HepG2 (cell line): Measurements from ENCODE around the gene BMP6. TPM values are rescaled to one million over a fixed set of nuclear protein-coding genes. Genes with fewer than 3 reads are reported as not detected.

Experiments
- MAFF ChIP-seq: IDR thresholded peaks from 2 replicates; pipeline ENCODE4 v1.6.1; 2011; ENCODE audit warnings: low read depth, low read length, improper control_type of control experiment
- MAFK ChIP-seq, 2 experiments: IDR thresholded peaks in 1 of 2; conservative IDR thresholded peaks in 1 of 2; 2 replicates each; pipeline ENCODE4 v1.6.1; 2011; ENCODE audit warnings: improper control_type of control experiment in 2 of 2, low read length in 2 of 2
- NR2F1 ChIP-seq, 2 experiments: fragments of 450-650 bp in 1 of 2; formaldehyde crosslinking in 1 of 2; IDR thresholded peaks; 2 replicates each; pipeline versions ENCODE4 v1.5.0 to v1.6.1; 2016 to 2020; ENCODE audit warnings: mild to moderate bottlenecking in 1 of 2, missing compliant biosample characterization in 1 of 2, missing genetic modification reagents in 1 of 2, moderate library complexity in 1 of 2
- NR2F2 ChIP-seq: IDR thresholded peaks from 2 replicates; pipeline ENCODE4 v1.6.1; 2012; ENCODE audit warnings: low read depth, inconsistent platforms, borderline replicate concordance
- POLR2AphosphoS2 ChIP-seq: IDR thresholded peaks from 2 replicates; pipeline ENCODE4 v1.6.1; 2011; ENCODE audit warnings: low read depth, low read length, improper control_type of control experiment
- RORA ChIP-seq: sonication (generic); formaldehyde crosslinking; IDR thresholded peaks from 2 replicates; pipeline ENCODE4 v1.5.0; 2020; ENCODE audit warnings: mild to moderate bottlenecking, missing genetic modification reagents, moderate library complexity
- ZBTB20 ChIP-seq: sonication (generic); formaldehyde crosslinking; IDR thresholded peaks from 2 replicates; pipeline ENCODE4 v1.8.1; 2023; ENCODE audit warnings: missing genetic modification reagents, low read depth, mild to moderate bottlenecking, borderline replicate concordance
- ZMYM3 ChIP-seq: sonication (generic); formaldehyde crosslinking; IDR thresholded peaks from 2 replicates; pipeline ENCODE4 v1.5.1; 2020; ENCODE audit warnings: mild to moderate bottlenecking, missing genetic modification reagents
- ZNF652 ChIP-seq: IDR thresholded peaks from 2 replicates; pipeline ENCODE4 v1.6.1; 2016; ENCODE audit warnings: low read depth, borderline replicate concordance
- polyA plus RNA-seq, 8 experiments: library from polyadenylated mRNA; depleted of rRNA in 3 of 8; stranded (reverse) in 7 of 8; unstranded in 1 of 8; fragments of >200 nt; fragmentation: Illumina TruSeq in 4 of 8; extraction: Trizol in 4 of 8; gene quantifications; 2 replicates each; pipeline versions ENCODE4 v1.2.1 to v1.2.3, GENCODE V29; 2011 to 2016; ENCODE audit warnings: low read depth in 4 of 8, missing spikeins in 1 of 8, mixed read lengths in 1 of 8; ENCODE audit not compliant: insufficient read depth in 1 of 8
- total RNA-seq, 5 experiments: library from RNA; depleted of rRNA; stranded (reverse); fragments of >200 nt; fragmentation: Illumina TruSeq; extraction: Trizol; gene quantifications; 2 replicates each; pipeline ENCODE4 v1.2.3, GENCODE V29; 2016; ENCODE audit warnings: low read depth in 1 of 5
- TF ChIP-seq, protein P1 (sequence below): sonication (generic); formaldehyde crosslinking; IDR thresholded peaks from one replicate; pipeline ENCODE4 v1.5.1; 2020; ENCODE audit warnings: mild to moderate bottlenecking, missing genetic modification reagents; ENCODE audit errors: not compliant biosample characterization
- TF ChIP-seq, protein P2 (sequence below): sonication (generic); formaldehyde crosslinking; IDR thresholded peaks from 2 replicates; pipeline ENCODE4 v1.4.0; 2020; ENCODE audit warnings: mild to moderate bottlenecking, missing genetic modification reagents
- TF ChIP-seq, protein P3 (sequence below): IDR thresholded peaks from 2 replicates; pipeline ENCODE4 v1.6.1; 2012; ENCODE audit warnings: low read depth, low read length, improper control_type of control experiment

The BMP6 gene
- total and polyA plus RNA-seq, 2 of the 13 experiments (the other 11 are each of a cell fraction or from before 2014, with no cell fraction given) = 0.09 to 0.18 TPM

DNA sequence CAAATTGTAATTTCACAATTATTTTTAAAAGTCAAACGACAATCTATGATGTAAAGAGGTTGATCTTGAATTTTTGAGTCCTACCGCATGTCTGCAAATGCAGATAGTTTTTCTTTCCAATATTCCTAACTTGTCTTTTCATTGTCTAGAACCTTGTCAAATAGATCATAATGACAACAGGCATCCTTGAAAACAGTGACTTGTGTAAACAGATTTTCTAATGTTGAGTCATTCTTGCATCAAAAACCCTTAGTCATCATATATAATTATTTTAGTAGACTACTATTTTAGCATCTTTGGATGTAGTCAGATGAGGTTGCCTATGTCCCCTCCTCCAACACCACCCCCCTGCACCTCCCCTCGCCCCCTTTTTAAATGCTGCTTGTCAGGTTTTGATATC lies 43.8 kb downstream of the BMP6 start (continued):
- TF ChIP-seq, protein P1, sequence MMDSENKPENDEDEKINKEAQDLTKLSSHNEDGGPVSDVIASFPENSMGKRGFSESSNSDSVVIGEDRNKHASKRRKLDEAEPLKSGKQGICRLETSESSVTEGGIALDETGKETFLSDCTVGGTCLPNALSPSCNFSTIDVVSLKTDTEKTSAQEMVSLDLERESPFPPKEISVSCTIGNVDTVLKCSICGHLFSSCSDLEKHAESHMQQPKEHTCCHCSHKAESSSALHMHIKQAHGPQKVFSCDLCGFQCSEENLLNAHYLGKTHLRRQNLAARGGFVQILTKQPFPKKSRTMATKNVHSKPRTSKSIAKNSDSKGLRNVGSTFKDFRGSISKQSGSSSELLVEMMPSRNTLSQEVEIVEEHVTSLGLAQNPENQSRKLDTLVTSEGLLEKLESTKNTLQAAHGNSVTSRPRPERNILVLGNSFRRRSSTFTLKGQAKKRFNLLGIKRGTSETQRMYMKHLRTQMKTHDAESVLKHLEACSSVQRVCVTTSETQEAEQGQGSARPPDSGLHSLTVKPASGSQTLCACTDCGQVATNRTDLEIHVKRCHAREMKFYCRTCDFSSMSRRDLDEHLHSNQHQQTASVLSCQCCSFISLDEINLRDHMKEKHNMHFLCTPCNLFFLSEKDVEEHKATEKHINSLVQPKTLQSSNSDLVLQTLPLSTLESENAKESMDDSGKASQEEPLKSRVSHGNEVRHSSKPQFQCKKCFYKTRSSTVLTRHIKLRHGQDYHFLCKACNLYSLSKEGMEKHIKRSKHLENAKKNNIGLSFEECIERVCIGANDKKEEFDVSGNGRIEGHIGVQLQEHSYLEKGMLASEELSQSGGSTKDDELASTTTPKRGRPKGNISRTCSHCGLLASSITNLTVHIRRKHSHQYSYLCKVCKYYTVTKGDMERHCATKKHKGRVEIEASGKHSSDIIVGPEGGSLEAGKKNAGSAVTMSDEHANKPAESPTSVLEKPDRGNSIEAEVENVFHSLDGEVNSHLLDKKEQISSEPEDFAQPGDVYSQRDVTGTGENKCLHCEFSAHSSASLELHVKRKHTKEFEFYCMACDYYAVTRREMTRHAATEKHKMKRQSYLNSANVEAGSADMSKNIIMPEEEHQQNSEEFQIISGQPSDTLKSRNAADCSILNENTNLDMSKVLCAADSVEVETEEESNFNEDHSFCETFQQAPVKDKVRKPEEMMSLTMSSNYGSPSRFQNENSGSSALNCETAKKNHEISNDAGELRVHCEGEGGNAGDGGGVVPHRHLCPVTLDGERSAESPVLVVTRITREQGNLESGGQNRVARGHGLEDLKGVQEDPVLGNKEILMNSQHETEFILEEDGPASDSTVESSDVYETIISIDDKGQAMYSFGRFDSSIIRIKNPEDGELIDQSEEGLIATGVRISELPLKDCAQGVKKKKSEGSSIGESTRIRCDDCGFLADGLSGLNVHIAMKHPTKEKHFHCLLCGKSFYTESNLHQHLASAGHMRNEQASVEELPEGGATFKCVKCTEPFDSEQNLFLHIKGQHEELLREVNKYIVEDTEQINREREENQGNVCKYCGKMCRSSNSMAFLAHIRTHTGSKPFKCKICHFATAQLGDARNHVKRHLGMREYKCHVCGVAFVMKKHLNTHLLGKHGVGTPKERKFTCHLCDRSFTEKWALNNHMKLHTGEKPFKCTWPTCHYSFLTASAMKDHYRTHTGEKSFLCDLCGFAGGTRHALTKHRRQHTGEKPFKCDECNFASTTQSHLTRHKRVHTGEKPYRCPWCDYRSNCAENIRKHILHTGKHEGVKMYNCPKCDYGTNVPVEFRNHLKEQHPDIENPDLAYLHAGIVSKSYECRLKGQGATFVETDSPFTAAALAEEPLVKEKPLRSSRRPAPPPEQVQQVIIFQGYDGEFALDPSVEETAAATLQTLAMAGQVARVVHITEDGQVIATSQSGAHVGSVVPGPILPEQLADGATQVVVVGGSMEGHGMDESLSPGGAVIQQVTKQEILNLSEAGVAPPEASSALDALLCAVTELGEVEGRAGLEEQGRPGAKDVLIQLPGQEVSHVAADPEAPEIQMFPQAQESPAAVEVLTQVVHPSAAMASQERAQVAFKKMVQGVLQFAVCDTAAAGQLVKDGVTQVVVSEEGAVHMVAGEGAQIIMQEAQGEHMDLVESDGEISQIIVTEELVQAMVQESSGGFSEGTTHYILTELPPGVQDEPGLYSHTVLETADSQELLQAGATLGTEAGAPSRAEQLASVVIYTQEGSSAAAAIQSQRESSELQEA (CRISPR knock-in tag) = no peak
- TF ChIP-seq POLR2AphosphoS2 (no peak), ZMYM3 (no peak), NR2F2 (no peak), ZBTB20 (CRISPR knock-in tag) (no peak), RORA (no peak), MAFF (peak; percentile 98), MAFK (conservative IDR thresholded peaks at IDR 0.05 in 1 of 2, IDR thresholded peaks at IDR 0.05 in 1 of 2; ENCODE audit: low read length in 2 of 2) (peak; percentile 97 to 99), NR2F1 (CRISPR knock-in tag; IDR thresholded peaks at IDR 0.05) (no peak), ZNF652 (CRISPR knock-in tag) (no peak)
- TF ChIP-seq, protein P2, sequence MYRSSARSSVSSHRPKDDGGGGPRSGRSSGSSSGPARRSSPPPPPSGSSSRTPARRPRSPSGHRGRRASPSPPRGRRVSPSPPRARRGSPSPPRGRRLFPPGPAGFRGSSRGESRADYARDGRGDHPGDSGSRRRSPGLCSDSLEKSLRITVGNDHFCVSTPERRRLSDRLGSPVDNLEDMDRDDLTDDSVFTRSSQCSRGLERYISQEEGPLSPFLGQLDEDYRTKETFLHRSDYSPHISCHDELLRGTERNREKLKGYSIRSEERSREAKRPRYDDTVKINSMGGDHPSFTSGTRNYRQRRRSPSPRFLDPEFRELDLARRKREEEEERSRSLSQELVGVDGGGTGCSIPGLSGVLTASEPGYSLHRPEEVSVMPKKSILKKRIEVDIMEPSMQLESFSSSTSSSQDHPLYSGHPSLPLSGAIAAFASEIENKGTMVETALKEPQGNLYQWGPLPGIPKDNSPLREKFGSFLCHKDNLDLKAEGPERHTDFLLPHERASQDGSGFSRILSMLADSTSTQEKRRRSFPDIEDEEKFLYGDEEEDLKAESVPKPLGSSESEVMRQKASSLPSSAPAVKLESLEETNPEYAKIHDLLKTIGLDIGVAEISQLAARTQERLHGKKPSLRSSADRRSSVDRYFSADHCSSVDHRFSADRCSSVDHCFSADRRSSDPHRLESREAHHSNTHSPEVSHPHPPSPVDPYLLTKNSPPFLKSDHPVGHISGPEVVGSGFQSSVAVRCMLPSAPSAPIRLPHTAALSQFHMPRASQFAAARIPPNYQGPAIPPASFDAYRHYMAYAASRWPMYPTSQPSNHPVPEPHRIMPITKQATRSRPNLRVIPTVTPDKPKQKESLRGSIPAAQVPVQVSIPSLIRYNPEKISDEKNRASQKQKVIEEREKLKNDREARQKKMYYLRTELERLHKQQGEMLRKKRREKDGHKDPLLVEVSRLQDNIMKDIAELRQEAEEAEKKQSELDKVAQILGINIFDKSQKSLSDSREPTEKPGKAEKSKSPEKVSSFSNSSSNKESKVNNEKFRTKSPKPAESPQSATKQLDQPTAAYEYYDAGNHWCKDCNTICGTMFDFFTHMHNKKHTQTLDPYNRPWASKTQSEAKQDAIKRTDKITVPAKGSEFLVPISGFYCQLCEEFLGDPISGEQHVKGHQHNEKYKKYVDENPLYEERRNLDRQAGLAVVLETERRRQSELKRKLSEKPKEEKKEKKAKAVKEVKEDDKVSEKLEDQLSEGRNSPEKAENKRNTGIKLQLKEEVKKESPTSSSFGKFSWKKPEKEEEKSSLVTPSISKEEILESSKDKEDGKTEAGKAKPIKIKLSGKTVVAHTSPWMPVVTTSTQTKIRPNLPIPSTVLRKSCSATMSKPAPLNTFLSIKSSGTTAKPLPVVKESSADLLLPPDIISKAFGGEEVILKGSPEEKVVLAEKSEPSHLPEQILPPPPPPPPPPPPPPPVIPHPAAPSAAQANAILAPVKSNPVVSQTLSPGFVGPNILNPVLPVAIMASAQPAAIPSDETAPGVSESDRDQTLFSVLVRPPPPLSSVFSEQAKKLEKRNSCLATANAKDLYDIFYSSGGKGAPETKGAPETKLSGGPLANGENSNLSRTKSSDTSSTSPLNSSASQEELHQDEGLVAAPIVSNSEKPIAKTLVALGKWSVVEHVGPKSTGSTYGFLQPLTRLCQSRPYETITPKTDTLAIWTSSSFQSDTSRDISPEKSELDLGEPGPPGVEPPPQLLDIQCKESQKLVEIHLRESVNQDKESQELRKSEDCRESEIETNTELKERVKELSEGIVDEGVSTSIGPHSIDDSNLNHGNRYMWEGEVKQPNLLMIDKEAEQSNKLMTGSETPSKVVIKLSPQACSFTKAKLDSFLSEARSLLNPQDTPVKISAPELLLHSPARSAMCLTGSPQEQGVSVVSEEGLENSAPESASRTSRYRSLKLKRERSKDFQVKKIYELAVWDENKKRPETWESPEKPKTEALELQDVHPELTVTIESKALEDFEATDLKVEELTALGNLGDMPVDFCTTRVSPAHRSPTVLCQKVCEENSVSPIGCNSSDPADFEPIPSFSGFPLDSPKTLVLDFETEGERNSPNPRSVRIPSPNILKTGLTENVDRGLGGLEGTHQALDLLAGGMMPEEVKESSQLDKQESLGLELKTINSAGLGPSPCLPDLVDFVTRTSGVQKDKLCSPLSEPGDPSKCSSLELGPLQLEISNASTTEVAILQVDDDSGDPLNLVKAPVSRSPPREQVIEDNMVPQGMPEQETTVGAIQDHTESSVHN (CRISPR knock-in tag) = no peak
- TF ChIP-seq, protein P3, sequence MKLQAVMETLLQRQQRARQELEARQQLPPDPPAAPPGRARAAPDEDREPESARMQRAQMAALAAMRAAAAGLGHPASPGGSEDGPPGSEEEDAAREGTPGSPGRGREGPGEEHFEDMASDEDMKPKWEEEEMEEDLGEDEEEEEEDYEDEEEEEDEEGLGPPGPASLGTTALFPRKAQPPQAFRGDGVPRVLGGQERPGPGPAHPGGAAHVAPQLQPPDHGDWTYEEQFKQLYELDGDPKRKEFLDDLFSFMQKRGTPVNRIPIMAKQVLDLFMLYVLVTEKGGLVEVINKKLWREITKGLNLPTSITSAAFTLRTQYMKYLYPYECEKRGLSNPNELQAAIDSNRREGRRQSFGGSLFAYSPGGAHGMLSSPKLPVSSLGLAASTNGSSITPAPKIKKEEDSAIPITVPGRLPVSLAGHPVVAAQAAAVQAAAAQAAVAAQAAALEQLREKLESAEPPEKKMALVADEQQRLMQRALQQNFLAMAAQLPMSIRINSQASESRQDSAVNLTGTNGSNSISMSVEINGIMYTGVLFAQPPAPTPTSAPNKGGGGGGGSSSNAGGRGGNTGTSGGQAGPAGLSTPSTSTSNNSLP = no peak
